GM21381 (cell line): Measurements from ENCODE around the gene DTD1.
"Not testable (repeated sequence)": the region's sequence is repeated elsewhere in the genome, so short reads cannot be mapped to it uniquely, and the experiment has no call there.

Experiments used
- ATAC-seq: cut with Tn5 transposase; IDR thresholded peaks from one replicate; pipeline ENCODE4 v1.9.1; 2021; ENCODE audit warnings: mild to moderate bottlenecking, moderate library complexity; ENCODE audit not compliant: unreplicated experiment

Gene DTD1

DNA sequence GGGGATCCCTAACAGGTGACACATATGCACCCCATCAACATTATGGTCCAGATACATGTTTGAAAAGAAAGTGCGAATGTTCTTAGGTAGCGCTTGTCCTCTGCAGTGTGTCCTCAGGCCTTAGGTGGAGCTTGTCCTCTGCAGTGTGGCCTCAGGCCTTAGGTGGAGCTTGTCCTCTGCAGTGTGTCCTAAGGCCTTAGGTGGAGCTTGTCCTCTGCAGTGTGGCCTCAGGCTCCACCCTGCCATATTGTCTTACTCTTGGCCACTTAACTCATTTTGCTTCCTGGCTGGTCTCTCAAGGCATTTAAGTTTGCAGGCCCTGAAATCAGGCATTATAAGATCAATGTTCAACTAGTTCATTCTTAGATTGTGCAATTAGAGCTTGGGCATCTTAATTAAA is 151.0 kb downstream of the DTD1 start:
- no peak for ATAC-seq

GRCh38 chr20:18739751-18740166 is 151.9 kb downstream of the DTD1 start:
- ATAC-seq: no peak

DNA sequence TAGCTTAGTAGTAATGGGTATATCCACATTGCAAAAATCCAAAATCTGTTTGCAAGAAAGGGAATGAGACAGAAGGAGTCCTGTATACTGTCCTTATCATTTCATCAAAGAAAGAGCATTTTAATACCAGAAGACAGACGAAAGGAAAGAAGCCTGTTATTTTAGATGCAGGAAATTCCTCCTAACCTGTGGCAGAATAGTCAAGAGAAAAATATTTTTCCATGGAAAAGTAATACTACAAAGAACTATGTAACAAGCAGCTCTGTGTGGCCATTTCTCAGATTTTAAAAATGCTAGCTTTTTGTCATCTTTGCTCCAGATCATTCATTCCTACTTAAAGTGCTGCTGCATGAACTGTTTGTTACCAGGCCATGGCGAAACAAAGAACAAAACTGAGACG is 152.9 kb downstream of the DTD1 start:
- ATAC-seq: no peak

- ATAC-seq: no peak
These were observed 155.0 kb downstream of the DTD1 start for GRCh38 chr20:18742841-18743240.

DNA sequence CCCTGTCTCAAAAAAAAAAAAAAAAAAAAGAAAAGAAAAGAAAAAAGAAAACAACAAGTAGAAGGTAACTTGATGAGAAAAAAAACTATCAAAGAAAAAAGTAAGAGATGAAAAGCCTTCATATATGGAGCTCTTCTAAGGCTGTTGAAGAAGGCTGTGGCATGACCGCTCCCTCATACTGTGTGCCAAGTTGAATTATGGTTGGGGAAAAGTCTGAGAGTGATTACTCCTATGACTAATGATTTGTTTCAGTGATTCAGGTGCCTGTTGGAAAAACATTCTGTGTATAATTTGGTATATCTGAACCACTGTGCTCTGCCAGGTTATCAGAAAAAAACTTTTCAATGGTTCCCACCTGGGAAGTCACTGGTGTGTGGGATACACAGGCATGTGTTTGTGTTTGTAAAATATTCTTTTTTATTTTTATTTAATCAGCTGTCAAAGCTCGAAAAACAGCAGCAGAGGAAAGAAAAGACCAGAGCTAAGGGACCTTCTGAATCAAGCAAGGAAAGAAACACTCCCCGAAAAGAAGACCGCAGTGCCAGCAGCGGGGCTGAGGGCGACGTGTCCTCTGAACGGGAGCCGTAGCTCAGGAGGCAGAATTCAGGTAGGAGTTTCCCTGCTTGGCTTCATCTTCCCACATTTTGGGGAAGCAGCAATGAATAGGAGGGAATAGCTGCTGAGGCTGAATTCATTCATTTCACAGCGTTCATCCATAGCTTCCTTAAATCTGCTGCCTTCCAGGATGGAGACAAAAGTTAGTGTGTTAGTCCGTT is 156.0 kb downstream of the DTD1 start:
- ATAC-seq: no peak

DNA sequence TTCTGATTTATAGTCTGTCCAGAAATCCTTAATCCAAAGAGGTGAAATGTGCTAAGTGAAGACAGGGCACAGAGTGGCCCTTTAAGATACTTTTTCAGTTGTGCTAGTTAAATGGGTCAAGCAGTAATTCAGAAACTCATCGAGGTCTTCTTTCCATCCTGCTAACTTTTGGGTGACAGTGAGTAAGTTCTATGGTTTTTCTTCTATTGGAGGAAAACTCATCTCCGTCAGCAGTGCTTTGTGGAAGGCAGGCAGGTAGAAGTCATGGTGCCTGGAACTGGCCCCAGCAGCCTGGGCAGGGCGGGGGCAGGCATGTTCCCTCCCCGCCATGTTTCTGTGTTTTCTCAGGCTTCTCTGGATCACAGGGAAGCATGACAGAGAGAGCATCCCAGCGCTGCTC is 159.2 kb downstream of the DTD1 start:
- ATAC-seq: no peak

GRCh38 chr20:18748987-18749386 is 161.1 kb downstream of the DTD1 start:
- no peak for ATAC-seq

GRCh38 chr20:18749528-18749927 is 161.7 kb downstream of the DTD1 start:
- no peak for ATAC-seq

GRCh38 chr20:18750735-18751134 is 162.9 kb downstream of the DTD1 start:
- no peak for ATAC-seq

GRCh38 chr20:18754030-18754652 is 166.3 kb downstream of the DTD1 start:
- peak; percentile 96 for ATAC-seq

DNA sequence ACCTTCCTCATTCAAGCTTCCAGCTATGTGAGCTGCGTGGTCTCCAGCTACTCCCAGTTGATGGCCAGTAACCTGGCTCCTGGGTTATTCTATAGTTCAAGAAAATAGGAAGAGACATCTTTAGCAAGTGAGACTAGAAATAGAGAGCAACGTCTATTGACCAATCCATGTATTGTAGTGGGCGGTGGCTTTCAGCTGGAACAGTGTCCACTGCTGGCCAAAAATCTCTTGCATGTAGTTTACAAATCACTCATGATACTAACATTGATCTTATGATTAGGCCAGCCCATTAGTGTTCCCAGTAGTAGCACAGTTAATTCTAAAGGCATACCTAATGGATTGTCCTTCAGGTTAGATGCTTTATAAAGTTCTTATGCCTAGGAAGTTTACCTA is 166.8 kb downstream of the DTD1 start:
- ATAC-seq: no peak

GRCh38 chr20:18760852-18761251 is 173.0 kb downstream of the DTD1 start:
- ATAC-seq: not testable (repeated sequence)

- ATAC-seq: no peak
These were observed 179.8 kb downstream of the DTD1 start for GRCh38 chr20:18767676-18768075.

DNA sequence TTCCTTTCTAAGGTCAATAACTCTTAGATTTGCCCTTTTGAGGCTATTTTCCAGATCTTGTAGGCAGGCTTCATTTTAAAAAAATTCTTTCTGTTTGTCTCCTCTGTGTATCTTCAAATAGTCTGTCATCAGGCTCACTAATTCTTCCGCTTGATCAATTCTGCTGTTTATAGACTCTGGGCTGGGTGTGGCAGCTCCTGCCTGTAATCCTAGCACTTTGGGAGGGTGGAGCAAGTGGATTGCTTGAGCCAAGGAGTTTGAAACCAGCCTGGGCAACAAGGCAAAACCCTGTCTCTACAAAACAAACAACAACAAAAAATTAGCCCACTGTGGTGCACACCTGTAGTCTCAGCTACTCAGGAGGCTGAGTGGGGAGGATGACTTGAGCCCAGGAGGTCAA is 185.7 kb downstream of the DTD1 start:
- no peak for ATAC-seq

DNA sequence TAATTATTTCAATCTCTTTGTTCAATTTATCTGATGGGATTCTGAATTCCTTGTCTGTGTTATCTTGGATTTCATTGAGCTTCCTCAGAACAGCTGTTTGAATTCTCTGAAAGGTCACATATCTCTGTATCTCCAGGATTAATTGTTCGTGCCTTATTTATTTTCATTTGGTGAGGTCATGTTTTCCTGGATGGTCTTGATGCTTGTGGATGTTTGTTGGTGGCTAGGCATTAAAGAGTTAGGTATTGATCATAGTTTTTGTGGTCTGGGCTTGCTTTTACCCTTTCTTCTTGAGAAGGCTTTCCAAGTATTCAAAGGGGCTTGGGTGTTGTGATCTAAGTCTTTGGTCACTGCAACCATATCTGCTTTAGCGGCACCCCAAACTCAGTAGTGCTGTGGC is 186.4 kb downstream of the DTD1 start:
- ATAC-seq: no peak

- ATAC-seq: no peak
These were observed 187.8 kb downstream of the DTD1 start for GRCh38 chr20:18775633-18776032.

DNA sequence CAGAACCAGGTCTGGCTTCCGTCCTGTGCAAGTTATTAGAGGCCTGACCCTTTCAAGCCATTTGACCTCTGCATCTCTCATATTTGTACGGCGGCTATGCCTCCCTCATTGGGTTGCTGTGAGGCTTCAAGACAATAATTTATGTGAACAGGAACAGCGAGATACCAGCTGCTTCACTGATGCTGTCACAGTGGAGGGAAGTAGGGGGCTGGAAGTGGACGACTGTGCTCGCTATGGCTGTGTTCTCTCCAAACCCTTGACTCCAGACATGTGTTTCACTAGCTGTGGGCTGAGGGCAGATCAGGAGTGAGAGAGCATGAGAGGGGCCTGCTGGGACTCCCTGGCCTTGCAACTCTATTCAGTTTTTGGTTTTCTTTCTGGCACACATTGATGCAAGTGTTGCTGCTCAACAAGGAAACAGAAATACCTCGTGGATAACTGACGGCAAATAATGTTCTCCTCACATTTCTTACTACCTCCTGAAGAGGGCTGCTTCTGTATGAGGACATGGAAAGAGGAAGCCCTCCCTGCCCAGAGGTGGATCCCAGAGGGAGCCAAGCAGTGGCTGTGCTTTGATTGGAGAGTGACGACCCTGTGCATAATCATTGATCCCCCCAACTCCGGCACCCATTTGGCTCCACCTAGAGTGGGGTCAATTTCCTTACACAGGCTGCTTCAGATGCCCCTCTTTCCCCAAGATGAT is 191.0 kb downstream of the DTD1 start:
- no peak for ATAC-seq

GRCh38 chr20:18780385-18781130 is 192.7 kb downstream of the DTD1 start:
- ATAC-seq: no peak

- no peak for ATAC-seq
These were observed 193.7 kb downstream of the DTD1 start for GRCh38 chr20:18781509-18781908.

GRCh38 chr20:18783385-18783959 is 195.6 kb downstream of the DTD1 start:
- ATAC-seq: no peak

GRCh38 chr20:18787046-18787445 is 199.2 kb downstream of the DTD1 start:
- ATAC-seq: not testable (repeated sequence)
